AG04450 (cell line): ENCODE data around the gene SEC62. TPM values are rescaled to one million over a fixed set of nuclear protein-coding genes. Genes with fewer than 3 reads are reported as not detected.

ENCODE experiments used
- CTCF ChIA-PET: fragments of 300-600, 350-600 bp; formaldehyde crosslinking; extraction: SDS; loops from one replicate; lab custom pipeline; 2022; ENCODE audit warnings: antibody characterized with exemption, inconsistent platforms; lab: Charles Lee
- POLR2A ChIA-PET: fragments of 350-600 bp; formaldehyde crosslinking; extraction: SDS; loops from one replicate; lab custom pipeline; 2021; ENCODE audit warnings: antibody characterized with exemption, inconsistent platforms; lab: Yijun Ruan, JAX
- DNase-seq: peaks from one replicate; pipeline ENCODE4 v3.0.0-alpha.2; 2011; ENCODE audit warnings: low read depth, low spot score
- H3K27ac ChIP-seq: one replicate; pipeline ENCODE4 v1.5.1; 2012; ENCODE audit warnings: low read depth, low read length, control low read depth
- H3K27me3 ChIP-seq: one replicate; pipeline ENCODE4 v1.6.0; 2012; ENCODE audit warnings: low read length; ENCODE audit not compliant: control insufficient read depth, insufficient read depth
- H3K4me3 ChIP-seq: 2 replicates; pipeline ENCODE4 v1.5.1; 2011; ENCODE audit warnings: mild to moderate bottlenecking, low read depth, low read length, control low read depth
- H3K9me3 ChIP-seq: 2 replicates; pipeline ENCODE4 v1.5.1; 2012; ENCODE audit warnings: low read length; ENCODE audit not compliant: control insufficient read depth, insufficient read depth
- polyA plus RNA-seq: library from polyadenylated mRNA; depleted of rRNA; stranded (reverse); fragments of >200 nt; gene quantifications from 2 replicates; pipeline ENCODE4 v1.2.3, GENCODE V29; 2011
- TF ChIP-seq, protein P1 (sequence below): IDR thresholded peaks from 2 replicates; pipeline ENCODE4 v1.5.1; 2011; ENCODE audit warnings: low read depth, low read length, control low read depth, inconsistent platforms

Gene SEC62
- polyA plus RNA-seq, 1 experiment = 109 TPM

DNA sequence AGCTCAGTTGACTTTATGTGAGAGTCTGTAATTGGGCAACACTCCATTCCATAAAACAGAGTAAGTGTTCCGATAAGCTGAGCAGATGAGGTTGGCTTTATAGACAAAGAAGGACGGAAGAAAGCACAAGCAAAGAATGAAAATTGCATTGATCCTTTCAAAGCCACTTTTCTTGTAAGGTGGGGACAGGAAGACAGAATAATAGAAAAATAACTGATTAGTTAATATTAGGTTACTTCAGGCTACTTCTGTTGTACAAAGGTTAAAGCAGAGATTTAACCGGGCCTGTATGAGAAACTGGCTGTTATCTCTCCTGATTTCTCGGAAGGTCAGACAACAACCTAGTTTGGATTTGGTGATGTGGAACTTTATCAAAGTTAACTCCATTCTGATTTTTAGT is 55.7 kb downstream of the SEC62 start:
- TF ChIP-seq, protein P1, sequence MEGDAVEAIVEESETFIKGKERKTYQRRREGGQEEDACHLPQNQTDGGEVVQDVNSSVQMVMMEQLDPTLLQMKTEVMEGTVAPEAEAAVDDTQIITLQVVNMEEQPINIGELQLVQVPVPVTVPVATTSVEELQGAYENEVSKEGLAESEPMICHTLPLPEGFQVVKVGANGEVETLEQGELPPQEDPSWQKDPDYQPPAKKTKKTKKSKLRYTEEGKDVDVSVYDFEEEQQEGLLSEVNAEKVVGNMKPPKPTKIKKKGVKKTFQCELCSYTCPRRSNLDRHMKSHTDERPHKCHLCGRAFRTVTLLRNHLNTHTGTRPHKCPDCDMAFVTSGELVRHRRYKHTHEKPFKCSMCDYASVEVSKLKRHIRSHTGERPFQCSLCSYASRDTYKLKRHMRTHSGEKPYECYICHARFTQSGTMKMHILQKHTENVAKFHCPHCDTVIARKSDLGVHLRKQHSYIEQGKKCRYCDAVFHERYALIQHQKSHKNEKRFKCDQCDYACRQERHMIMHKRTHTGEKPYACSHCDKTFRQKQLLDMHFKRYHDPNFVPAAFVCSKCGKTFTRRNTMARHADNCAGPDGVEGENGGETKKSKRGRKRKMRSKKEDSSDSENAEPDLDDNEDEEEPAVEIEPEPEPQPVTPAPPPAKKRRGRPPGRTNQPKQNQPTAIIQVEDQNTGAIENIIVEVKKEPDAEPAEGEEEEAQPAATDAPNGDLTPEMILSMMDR = no peak
- Histone ChIP-seq H3K27me3 (peaks cover 6% of the 10 kb centered on the region), H3K27ac (no peak overlapping the region), H3K4me3 (no peak overlapping the region), H3K9me3 (no peaks in the 10 kb centered on the region)
- no peak for DNase-seq
- CTCF ChIA-PET = interaction anchor here (1.1 to 1.6 kb wide), 2 partner anchors 15 to 20 kb away, joined by 3 to 7 read pairs; partner anchors contain the start of gene GPR160
- POLR2A ChIA-PET = no interaction called here

DNA sequence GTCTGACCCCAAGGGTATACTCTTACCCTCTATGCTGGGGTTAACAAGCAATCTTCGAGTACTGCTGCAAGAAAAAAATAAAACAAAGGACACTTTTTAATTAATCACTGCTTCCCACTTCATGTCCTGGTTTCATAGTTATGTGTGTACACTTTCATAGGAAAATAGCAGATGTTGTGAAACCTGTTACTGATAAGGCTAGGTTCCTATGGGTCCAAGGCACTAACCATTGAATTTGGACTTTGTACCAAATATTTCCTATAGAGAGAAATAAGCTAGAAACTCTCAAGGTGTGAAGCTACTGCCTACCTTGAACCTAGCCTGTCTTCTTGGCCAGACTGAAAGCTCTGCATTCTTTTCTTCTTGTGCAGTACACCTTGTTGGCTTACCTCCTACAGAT is 56.6 kb downstream of the SEC62 start:
- no peak for DNase-seq
- ChIA-PET POLR2A (no interaction called here), CTCF (no interaction called here)
- Histone ChIP-seq H3K9me3 (no peaks in the 10 kb centered on the region), H3K27ac (no peak overlapping the region), H3K27me3 (peaks cover 6% of the 10 kb centered on the region), H3K4me3 (no peak overlapping the region)
- TF ChIP-seq, protein P1 = no peak

DNA sequence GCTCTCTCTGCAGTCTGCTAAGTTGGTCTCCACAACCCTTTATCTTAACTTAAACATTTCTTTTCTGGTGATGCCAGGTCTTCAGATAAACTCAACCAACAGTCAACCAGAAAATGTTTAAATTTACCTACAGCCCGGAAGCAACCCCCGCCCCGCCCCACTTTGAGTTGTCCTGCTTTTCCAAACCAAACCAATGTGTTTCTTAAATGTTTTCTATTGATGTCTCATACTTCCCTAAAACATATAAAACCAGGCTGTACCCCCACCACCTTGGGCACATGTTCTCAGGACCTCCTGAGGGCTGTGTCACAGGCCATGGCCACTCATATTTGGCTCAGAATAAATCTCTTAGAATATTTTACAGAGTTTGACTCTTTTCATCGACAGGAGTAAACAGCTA is 58.0 kb downstream of the SEC62 start:
- H3K9me3 ChIP-seq = no peaks in the 10 kb centered on the region
- H3K27ac ChIP-seq = no peak overlapping the region
- ChIA-PET POLR2A (no interaction called here), CTCF (no interaction called here)
- TF ChIP-seq, protein P1 = no peak
- H3K27me3 ChIP-seq = peaks cover 6% of the 10 kb centered on the region
- no peak for DNase-seq
- H3K4me3 ChIP-seq = no peak overlapping the region

DNA sequence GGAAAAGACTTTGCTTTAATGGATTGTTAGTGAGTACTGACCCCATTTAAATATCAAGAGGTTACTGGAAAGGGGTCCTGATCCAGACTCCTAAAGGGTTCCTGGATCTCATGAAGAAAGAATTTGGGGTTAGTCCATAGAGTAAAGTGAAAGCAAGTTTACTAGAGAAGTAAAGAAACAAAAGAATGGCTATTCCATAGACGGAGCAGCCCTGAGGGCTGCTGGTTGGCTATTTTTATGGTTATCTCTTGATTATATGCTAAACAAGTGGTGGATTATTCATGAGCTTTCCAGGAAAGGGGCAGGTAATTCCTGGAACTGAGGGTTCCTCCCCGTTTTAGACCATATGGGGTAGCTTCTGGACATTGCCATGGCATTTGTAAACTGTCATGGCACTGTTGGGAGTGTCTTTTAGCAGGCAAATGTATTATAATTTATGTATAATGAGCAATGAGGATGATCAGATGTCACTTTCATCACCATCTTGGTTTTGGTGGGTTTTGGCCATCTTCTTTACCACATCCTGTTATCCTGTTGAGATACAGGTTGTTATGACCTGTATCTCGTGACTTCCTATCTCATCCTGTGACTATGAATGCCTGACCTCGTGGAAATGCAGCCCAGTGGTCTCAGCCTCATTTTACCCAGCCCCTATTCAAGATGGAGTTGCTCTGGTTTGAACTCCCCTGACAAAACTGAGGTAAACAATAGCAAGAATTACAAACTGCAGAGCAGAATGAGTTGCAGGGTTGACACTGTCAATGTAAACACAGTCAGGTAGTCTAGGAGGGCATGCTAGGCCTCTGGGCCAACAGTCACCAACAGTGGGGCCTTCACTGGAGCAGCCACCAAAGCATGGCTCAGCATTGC is 60.9 kb downstream of the SEC62 start:
- Histone ChIP-seq H3K4me3 (no peak overlapping the region), H3K27me3 (peaks cover 6% of the 10 kb centered on the region), H3K27ac (no peak overlapping the region), H3K9me3 (no peaks in the 10 kb centered on the region)
- no peak for DNase-seq
- CTCF ChIA-PET = no interaction called here
- POLR2A ChIA-PET = no interaction called here
- TF ChIP-seq, protein P1 = no peak

DNA sequence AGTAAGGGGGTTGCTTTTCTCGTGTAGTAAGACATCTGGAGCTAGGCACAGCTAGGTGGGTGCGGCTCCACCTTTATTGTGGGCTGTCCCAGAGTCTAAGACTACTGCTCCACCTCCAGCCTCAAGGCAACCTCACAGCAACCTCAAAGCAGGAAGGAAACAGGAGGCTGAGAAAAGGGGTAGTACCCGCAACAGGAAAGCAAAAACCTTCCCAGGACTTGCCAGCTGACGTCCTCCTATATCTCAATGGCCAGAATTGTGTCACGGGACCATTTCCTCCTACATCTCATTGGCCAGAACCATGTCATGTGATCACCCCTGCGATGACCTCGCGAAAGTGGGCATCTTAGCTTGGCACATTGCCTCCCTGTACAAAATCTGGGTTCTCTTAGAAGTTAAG is 66.9 kb downstream of the SEC62 start:
- peaks cover 12% of the 10 kb centered on the region for H3K27me3 ChIP-seq
- DNase-seq = no peak
- peaks cover 2% of the 10 kb centered on the region; the same call in 1 of the 2 replicates for H3K9me3 ChIP-seq
- CTCF ChIA-PET = interaction anchor here (0.7 to 1.2 kb wide), 2 partner anchors 13 to 21 kb away, joined by 3 to 4 read pairs; no protein-coding TSS in a partner anchor
- POLR2A ChIA-PET = no interaction called here
- no peak overlapping the region for H3K27ac ChIP-seq
- no peak overlapping the region for H3K4me3 ChIP-seq
- TF ChIP-seq, protein P1 = no peak
